Mesenchymal stem cell (in vitro differentiated cells and primary cell): Measurements from ENCODE around the gene FSCN2.

ENCODE experiments used
- DNase-seq: peaks from one replicate; pipeline ENCODE4 v3.0.0-alpha.2; 2013
- H2AFZ ChIP-seq: one replicate; pipeline ENCODE4 v1.6.1; 2013; ENCODE audit warnings: low read depth, mild to moderate bottlenecking, control low read depth, inconsistent platforms, low read length, moderate library complexity
- H2AK5ac ChIP-seq: 2 replicates; pipeline ENCODE4 v1.6.1; 2013; ENCODE audit warnings: low read length, moderate library complexity, mild to moderate bottlenecking, inconsistent platforms; ENCODE audit not compliant: severe bottlenecking
- H2BK120ac ChIP-seq: one replicate; pipeline ENCODE4 v1.6.1; 2013; ENCODE audit warnings: low read depth, mild to moderate bottlenecking, inconsistent platforms, low read length, moderate library complexity
- H2BK12ac ChIP-seq, 2 experiments: one replicate each; pipeline ENCODE4 v1.6.1; 2013; ENCODE audit warnings: inconsistent platforms in 2 of 2, low read length in 2 of 2, mild to moderate bottlenecking in 2 of 2, moderate library complexity in 2 of 2, control low read depth in 1 of 2
- H2BK15ac ChIP-seq: one replicate; pipeline ENCODE4 v1.6.1; 2013; ENCODE audit warnings: mild to moderate bottlenecking, low read depth, inconsistent platforms; ENCODE audit not compliant: poor library complexity, severe bottlenecking
- H2BK5ac ChIP-seq: 2 replicates; pipeline ENCODE4 v1.6.1; 2013; ENCODE audit warnings: low read depth, mild to moderate bottlenecking, low read length, control low read depth, inconsistent platforms; ENCODE audit not compliant: poor library complexity, severe bottlenecking
- H3K14ac ChIP-seq, 2 experiments: one replicate each; pipeline ENCODE4 v1.6.1; 2013; ENCODE audit warnings: inconsistent platforms in 2 of 2, low read length in 2 of 2, control low read depth in 1 of 2, mild to moderate bottlenecking in 1 of 2, moderate library complexity in 1 of 2
- H3K18ac ChIP-seq, 2 experiments: one replicate each; pipeline ENCODE4 v1.6.1; 2013; ENCODE audit warnings: inconsistent platforms in 2 of 2, low read length in 2 of 2, control low read depth in 1 of 2, low read depth in 1 of 2, mild to moderate bottlenecking in 1 of 2
- H3K23ac ChIP-seq, 2 experiments: one replicate each; pipeline ENCODE4 v1.6.1; 2013; ENCODE audit warnings: inconsistent platforms in 2 of 2, low read length in 2 of 2, mild to moderate bottlenecking in 2 of 2, moderate library complexity in 2 of 2, control low read depth in 1 of 2
- H3K27ac ChIP-seq: 2 replicates; pipeline ENCODE4 v1.5.1; 2013; ENCODE audit warnings: mild to moderate bottlenecking, moderate library complexity, low read length, control low read depth, inconsistent platforms; ENCODE audit not compliant: poor library complexity, severe bottlenecking
- H3K27me3 ChIP-seq, 2 experiments: 2 replicates each; pipeline versions ENCODE4 v1.6.1 to v1.7.0; 2013; ENCODE audit warnings: low read length in 2 of 2, mild to moderate bottlenecking in 2 of 2, moderate library complexity in 2 of 2, control low read depth in 1 of 2, inconsistent platforms in 1 of 2; ENCODE audit not compliant: control insufficient read depth in 1 of 2, insufficient read depth in 1 of 2
- H3K36me3 ChIP-seq, 2 experiments: 2 replicates each; pipeline versions ENCODE4 v1.6.1 to v1.7.0; 2013; ENCODE audit warnings: low read length in 2 of 2, control low read depth in 1 of 2, inconsistent platforms in 1 of 2, low read depth in 1 of 2, mild to moderate bottlenecking in 1 of 2; ENCODE audit not compliant: insufficient read depth in 2 of 2, control insufficient read depth in 1 of 2
- H3K4ac ChIP-seq, 2 experiments: one replicate each; pipeline ENCODE4 v1.6.1; 2013; ENCODE audit warnings: inconsistent platforms in 2 of 2, low read length in 2 of 2, mild to moderate bottlenecking in 2 of 2, moderate library complexity in 2 of 2, control low read depth in 1 of 2, low read depth in 1 of 2
- H3K4me1 ChIP-seq: 2 replicates; pipeline ENCODE4 v1.6.1; 2013; ENCODE audit warnings: low read depth, low read length, control low read depth; ENCODE audit not compliant: control insufficient read depth, insufficient read depth
- H3K4me2 ChIP-seq: 2 replicates; pipeline ENCODE4 v1.6.1; 2013; ENCODE audit warnings: low read length, mild to moderate bottlenecking, inconsistent platforms; ENCODE audit not compliant: poor library complexity, severe bottlenecking
- H3K4me3 ChIP-seq, 2 experiments: 2 replicates each; pipeline versions ENCODE4 v1.5.1 to v1.7.0; 2013; ENCODE audit warnings: low read length in 2 of 2, mild to moderate bottlenecking in 2 of 2, control low read depth in 1 of 2, low read depth in 1 of 2; ENCODE audit not compliant: insufficient read depth in 1 of 2
- H3K79me1 ChIP-seq: replicated peaks from 2 replicates; pipeline ENCODE4 v1.6.1; 2013; ENCODE audit warnings: mild to moderate bottlenecking, control low read depth, low read length, inconsistent platforms; ENCODE audit not compliant: poor library complexity, severe bottlenecking
- H3K9ac ChIP-seq: 2 replicates; pipeline ENCODE4 v1.7.0; 2013; ENCODE audit warnings: mild to moderate bottlenecking, low read length, moderate library complexity
- H3K9me3 ChIP-seq: 2 replicates; pipeline ENCODE4 v1.7.0; 2013; ENCODE audit warnings: mild to moderate bottlenecking, low read length; ENCODE audit not compliant: control insufficient read depth
- H4K8ac ChIP-seq: one replicate; pipeline ENCODE4 v1.6.1; 2013; ENCODE audit warnings: inconsistent platforms, mild to moderate bottlenecking, low read length, moderate library complexity
- H4K91ac ChIP-seq: one replicate; pipeline ENCODE4 v1.6.1; 2013; ENCODE audit warnings: mild to moderate bottlenecking, low read length, inconsistent platforms
- WGBS: methylation state at CpG from one replicate; pipeline ENCODE4 v1.1.7; 2013; ENCODE audit warnings: mixed read lengths; 5-methylcytosine and 5-hydroxymethylcytosine counted together

Gene FSCN2

GRCh38 chr17:81524039-81524864 lies 3.9 kb upstream of the FSCN2 start:
- H3K18ac ChIP-seq = no peak overlapping the region
- no peak overlapping the region for H2BK5ac ChIP-seq
- H3K23ac ChIP-seq = no peak overlapping the region
- H3K79me1 ChIP-seq = peaks cover 4% of the 10 kb centered on the region
- H3K14ac ChIP-seq = peak overlapping the region in 1 of 2 experiments; percentile 44
- H3K4me2 ChIP-seq = no peak overlapping the region
- H3K27ac ChIP-seq = no peak overlapping the region
- no peak overlapping the region for H2AFZ ChIP-seq
- no peak overlapping the region for H3K4ac ChIP-seq
- H3K9ac ChIP-seq = no peak overlapping the region
- peak overlapping the region; percentile 62 for H2AK5ac ChIP-seq
- 89% methylated on average over 18 of the region's 18 CpGs for WGBS
- DNase-seq = no peak
- H4K8ac ChIP-seq = no peak overlapping the region
- peaks cover 0 to 47% of the 10 kb centered on the region in 2 experiments for H3K27me3 ChIP-seq
- H2BK15ac ChIP-seq = no peak overlapping the region
- H2BK120ac ChIP-seq = no peak overlapping the region
- H2BK12ac ChIP-seq = no peak overlapping the region
- peak overlapping the region; percentile 70 for H4K91ac ChIP-seq
- no peaks in the 10 kb centered on the region for H3K9me3 ChIP-seq
- peaks cover 35% of the 10 kb centered on the region for H3K4me1 ChIP-seq
- H3K4me3 ChIP-seq = no peak overlapping the region
- peaks cover 0 to 4% of the 10 kb centered on the region in 2 experiments for H3K36me3 ChIP-seq

GRCh38 chr17:81524865-81525159 lies 3.4 kb upstream of the FSCN2 start:
- H3K14ac ChIP-seq = no peak overlapping the region
- H3K9me3 ChIP-seq = no peaks in the 10 kb centered on the region
- no peak overlapping the region for H2BK120ac ChIP-seq
- H2AFZ ChIP-seq = no peak overlapping the region
- peaks cover 30% of the 10 kb centered on the region for H3K4me1 ChIP-seq
- H3K18ac ChIP-seq = no peak overlapping the region
- H3K79me1 ChIP-seq = no peaks in the 10 kb centered on the region
- no peak overlapping the region for H3K4me2 ChIP-seq
- H2BK5ac ChIP-seq = no peak overlapping the region
- no peak overlapping the region for H2BK15ac ChIP-seq
- H3K4ac ChIP-seq = no peak overlapping the region
- no peak overlapping the region for H3K4me3 ChIP-seq
- H3K36me3 ChIP-seq = peaks cover 0 to 4% of the 10 kb centered on the region in 2 experiments
- H4K91ac ChIP-seq = no peak overlapping the region
- H3K23ac ChIP-seq = no peak overlapping the region
- H3K27ac ChIP-seq = no peak overlapping the region
- H3K9ac ChIP-seq = no peak overlapping the region
- no peak for DNase-seq
- H2AK5ac ChIP-seq = no peak overlapping the region
- no peak overlapping the region for H2BK12ac ChIP-seq
- peaks cover 0 to 50% of the 10 kb centered on the region in 2 experiments for H3K27me3 ChIP-seq
- no peak overlapping the region for H4K8ac ChIP-seq
- 92% methylated on average over 8 of the region's 8 CpGs for WGBS

GRCh38 chr17:81526662-81527571 lies 1.3 kb upstream of the FSCN2 start:
- H3K9ac ChIP-seq = peak overlapping the region; percentile 18
- no peak overlapping the region for H2BK120ac ChIP-seq
- H3K14ac ChIP-seq = no peak overlapping the region
- H3K4me3 ChIP-seq = no peak overlapping the region
- no peak overlapping the region for H3K23ac ChIP-seq
- H2BK15ac ChIP-seq = no peak overlapping the region
- H2BK12ac ChIP-seq = no peak overlapping the region
- no peak overlapping the region for H3K4ac ChIP-seq
- no peak for DNase-seq
- WGBS = 92% methylated on average over 21 of the region's 21 CpGs
- no peaks in the 10 kb centered on the region for H3K9me3 ChIP-seq
- no peak overlapping the region for H3K4me2 ChIP-seq
- peaks cover 24% of the 10 kb centered on the region for H3K4me1 ChIP-seq
- no peak overlapping the region for H2AK5ac ChIP-seq
- H3K27me3 ChIP-seq = peaks cover 0 to 50% of the 10 kb centered on the region in 2 experiments
- peak overlapping the region; percentile 2 for H4K91ac ChIP-seq
- no peak overlapping the region for H3K18ac ChIP-seq
- no peak overlapping the region for H4K8ac ChIP-seq
- H3K36me3 ChIP-seq = peaks cover 0 to 4% of the 10 kb centered on the region in 2 experiments
- H2AFZ ChIP-seq = no peak overlapping the region
- H2BK5ac ChIP-seq = no peak overlapping the region
- H3K79me1 ChIP-seq = no peaks in the 10 kb centered on the region
- H3K27ac ChIP-seq = no peak overlapping the region

GRCh38 chr17:81528384-81528650 lies 140 bp downstream of the FSCN2 start:
- H2BK120ac ChIP-seq = no peak overlapping the region
- H4K91ac ChIP-seq = no peak overlapping the region
- H3K4me1 ChIP-seq = peaks cover 14% of the 10 kb centered on the region
- no peak overlapping the region for H4K8ac ChIP-seq
- peaks cover 0 to 4% of the 10 kb centered on the region in 2 experiments for H3K36me3 ChIP-seq
- no peak overlapping the region for H3K18ac ChIP-seq
- no peaks in the 10 kb centered on the region for H3K9me3 ChIP-seq
- H3K9ac ChIP-seq = no peak overlapping the region
- H3K23ac ChIP-seq = no peak overlapping the region
- no peak overlapping the region for H2AFZ ChIP-seq
- no peak overlapping the region for H3K4ac ChIP-seq
- H3K27me3 ChIP-seq = peaks cover 0 to 50% of the 10 kb centered on the region in 2 experiments
- no peak overlapping the region for H3K4me2 ChIP-seq
- no peak overlapping the region for H2BK5ac ChIP-seq
- no peak overlapping the region for H2AK5ac ChIP-seq
- no peak for DNase-seq
- no peak overlapping the region for H2BK15ac ChIP-seq
- WGBS = 86% methylated on average over 16 of the region's 20 CpGs
- H2BK12ac ChIP-seq = no peak overlapping the region
- no peak overlapping the region for H3K14ac ChIP-seq
- H3K4me3 ChIP-seq = no peak overlapping the region
- H3K27ac ChIP-seq = no peak overlapping the region
- no peaks in the 10 kb centered on the region for H3K79me1 ChIP-seq
